ENCODE results near the gene UBR4. TPM values are rescaled to one million over a fixed set of nuclear protein-coding genes. Genes with fewer than 3 reads are reported as not detected.

UBR4 gene
- polyA plus RNA-seq, 1 experiment = 80.0 TPM

GRCh38 chr1:19079541-19080472 is 130.3 kb downstream of the UBR4 start:
- TF ChIP-seq, protein P1, sequence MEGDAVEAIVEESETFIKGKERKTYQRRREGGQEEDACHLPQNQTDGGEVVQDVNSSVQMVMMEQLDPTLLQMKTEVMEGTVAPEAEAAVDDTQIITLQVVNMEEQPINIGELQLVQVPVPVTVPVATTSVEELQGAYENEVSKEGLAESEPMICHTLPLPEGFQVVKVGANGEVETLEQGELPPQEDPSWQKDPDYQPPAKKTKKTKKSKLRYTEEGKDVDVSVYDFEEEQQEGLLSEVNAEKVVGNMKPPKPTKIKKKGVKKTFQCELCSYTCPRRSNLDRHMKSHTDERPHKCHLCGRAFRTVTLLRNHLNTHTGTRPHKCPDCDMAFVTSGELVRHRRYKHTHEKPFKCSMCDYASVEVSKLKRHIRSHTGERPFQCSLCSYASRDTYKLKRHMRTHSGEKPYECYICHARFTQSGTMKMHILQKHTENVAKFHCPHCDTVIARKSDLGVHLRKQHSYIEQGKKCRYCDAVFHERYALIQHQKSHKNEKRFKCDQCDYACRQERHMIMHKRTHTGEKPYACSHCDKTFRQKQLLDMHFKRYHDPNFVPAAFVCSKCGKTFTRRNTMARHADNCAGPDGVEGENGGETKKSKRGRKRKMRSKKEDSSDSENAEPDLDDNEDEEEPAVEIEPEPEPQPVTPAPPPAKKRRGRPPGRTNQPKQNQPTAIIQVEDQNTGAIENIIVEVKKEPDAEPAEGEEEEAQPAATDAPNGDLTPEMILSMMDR (IDR thresholded peaks at IDR 0.05; ENCODE audit: insufficient read depth, low read depth, low read length) = no peak
- POLR2A ChIA-PET = interaction anchor here (0.6 kb wide), 1 partner anchor 79 kb away, joined by 3 read pairs; no protein-coding TSS in a partner anchor
- DNase-seq (ENCODE audit: low read depth) = no peak
- CTCF ChIA-PET = interaction anchor here (0.8 to 7.6 kb wide), 5 partner anchors 8 to 174 kb away, joined by 4 to 33 read pairs (median 5); no protein-coding TSS in a partner anchor
- H3K4me3 ChIP-seq (ENCODE audit: low read depth, low read length) = no peak overlapping the region
- H3K27me3 ChIP-seq (ENCODE audit: control insufficient read depth, insufficient read depth, low read length) = no peaks in the 10 kb centered on the region
- peaks cover 54% of the 10 kb centered on the region for H3K36me3 ChIP-seq (ENCODE audit: control insufficient read depth, insufficient read depth, low read length)

GRCh38 chr1:19078536-19078935 is 131.5 kb downstream of the UBR4 start:
- ChIA-PET CTCF (interaction anchor here (1.5 kb wide), 1 partner anchor 193 kb away, joined by 3 read pairs; no protein-coding TSS in a partner anchor), POLR2A (no interaction called here)
- H3K36me3 ChIP-seq (ENCODE audit: control insufficient read depth, insufficient read depth, low read length) = peaks cover 54% of the 10 kb centered on the region
- no peak overlapping the region for H3K4me3 ChIP-seq (ENCODE audit: low read depth, low read length)
- no peak for DNase-seq (ENCODE audit: low read depth)
- H3K27me3 ChIP-seq (ENCODE audit: control insufficient read depth, insufficient read depth, low read length) = no peaks in the 10 kb centered on the region
- TF ChIP-seq, protein P1 (IDR thresholded peaks at IDR 0.05; ENCODE audit: insufficient read depth, low read depth, low read length) = no peak

DNA sequence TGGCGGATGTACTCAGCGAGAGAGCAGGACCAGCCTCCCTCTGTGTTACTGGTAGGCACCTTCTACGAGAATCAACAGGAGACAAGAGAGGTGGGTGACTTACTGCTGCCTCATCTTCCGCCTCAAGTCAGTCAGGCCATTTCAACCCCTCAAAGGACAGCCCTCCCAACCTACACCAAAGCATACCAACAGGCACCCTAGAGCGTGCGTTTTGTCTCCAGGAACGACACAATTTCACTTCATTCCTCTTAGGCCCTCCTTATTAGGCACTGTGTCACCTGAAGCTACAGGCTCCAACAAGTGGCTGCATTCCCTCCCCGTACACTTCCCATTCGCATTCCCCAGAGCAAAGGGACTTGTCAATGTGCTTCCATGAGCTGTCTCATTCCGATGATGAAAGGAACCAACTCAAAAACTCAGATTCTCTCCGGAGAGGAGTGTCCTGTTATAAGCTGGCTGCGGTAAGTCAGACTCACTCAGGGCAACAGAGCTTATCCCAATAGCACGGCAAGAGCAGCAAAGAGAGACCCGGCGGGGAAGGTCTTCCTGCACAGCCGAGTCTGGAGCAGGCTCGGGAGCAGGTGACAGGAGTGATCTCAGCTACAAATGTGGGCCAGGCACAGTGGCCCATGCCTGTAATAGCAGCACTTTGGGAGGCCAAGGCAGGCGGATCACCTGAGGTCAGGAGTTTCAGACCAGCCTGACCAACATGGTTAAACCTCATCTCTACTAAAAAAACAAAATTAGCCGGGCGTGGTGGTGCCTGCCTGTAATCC is 133.0 kb downstream of the UBR4 start:
- peaks cover 50% of the 10 kb centered on the region for H3K36me3 ChIP-seq (ENCODE audit: control insufficient read depth, insufficient read depth, low read length)
- TF ChIP-seq, protein P1 (IDR thresholded peaks at IDR 0.05; ENCODE audit: insufficient read depth, low read depth, low read length) = no peak
- CTCF ChIA-PET = interaction anchor here (0.7 to 1.4 kb wide), 3 partner anchors 9 to 164 kb away, joined by 3 to 7 read pairs (median 4); no protein-coding TSS in a partner anchor
- POLR2A ChIA-PET = no interaction called here
- H3K4me3 ChIP-seq (ENCODE audit: low read depth, low read length) = no peak overlapping the region
- DNase-seq (ENCODE audit: low read depth) = no peak
- no peaks in the 10 kb centered on the region for H3K27me3 ChIP-seq (ENCODE audit: control insufficient read depth, insufficient read depth, low read length)

GRCh38 chr1:19074902-19075721 is 135.0 kb downstream of the UBR4 start:
- H3K36me3 ChIP-seq (ENCODE audit: control insufficient read depth, insufficient read depth, low read length) = peaks cover 41% of the 10 kb centered on the region
- ChIA-PET POLR2A (no interaction called here), CTCF (interaction anchor here (0.8 to 5.6 kb wide), 3 partner anchors 162 to 168 kb away, joined by 3 to 30 read pairs (median 4); no protein-coding TSS in a partner anchor)
- no peaks in the 10 kb centered on the region for H3K27me3 ChIP-seq (ENCODE audit: control insufficient read depth, insufficient read depth, low read length)
- DNase-seq (ENCODE audit: low read depth) = no peak
- H3K4me3 ChIP-seq (ENCODE audit: low read depth, low read length) = no peak overlapping the region
- TF ChIP-seq, protein P1 (IDR thresholded peaks at IDR 0.05; ENCODE audit: insufficient read depth, low read depth, low read length) = no peak

All from BJ (cell line).